ENCODE results near the gene RPL5. TPM values are rescaled to one million over a fixed set of nuclear protein-coding genes. Genes with fewer than 3 reads are reported as not detected.

The RPL5 gene
- polyA plus RNA-seq, 1 donor (not counting 4 experiments of a cell fraction or from before 2014, with no cell fraction given), result 2,236 TPM

DNA sequence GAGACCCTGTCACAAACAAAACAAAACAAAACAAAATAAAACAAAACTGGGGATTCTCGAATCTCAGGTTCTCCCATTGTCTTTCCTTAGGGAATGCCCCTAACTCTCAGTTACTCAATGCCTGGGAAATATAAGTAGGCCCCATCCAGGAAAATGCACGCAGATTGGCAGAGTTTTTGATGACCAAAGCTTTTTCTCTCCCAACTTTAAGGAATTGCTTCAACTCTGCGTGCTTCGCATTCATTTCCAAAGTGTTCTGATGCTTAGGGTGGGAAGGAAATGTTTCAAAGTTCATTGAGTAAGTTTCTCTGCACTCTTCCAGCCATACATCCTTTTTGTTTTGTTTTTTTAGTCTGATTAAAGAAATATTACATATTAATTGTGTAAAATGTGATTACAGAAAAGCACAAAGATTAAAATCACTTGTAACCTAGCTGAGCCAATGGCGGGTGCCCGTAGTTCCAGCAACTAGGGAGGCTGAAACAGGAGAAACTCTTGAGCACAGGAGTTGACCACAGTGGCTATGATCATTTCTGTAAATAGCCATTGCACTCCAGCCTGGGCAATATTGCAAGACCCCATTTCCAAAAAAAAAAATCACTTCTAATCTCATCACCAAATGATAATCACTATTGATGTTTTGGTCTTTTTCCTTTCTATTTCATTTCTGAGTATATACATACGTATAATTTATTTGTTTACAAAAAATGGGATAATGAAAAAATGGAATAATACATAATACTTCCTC, 28.5 kb upstream of the RPL5 start:
- Histone ChIP-seq H2AFZ (ENCODE audit: control insufficient read depth, low read length) (no peak overlapping the region), H3K27me3 (ENCODE audit: control insufficient read depth, extremely low read depth, insufficient read depth, low read length) (no peaks in the 10 kb centered on the region), H3K4me3 (ENCODE audit: control insufficient read depth in 2 of 3, extremely low read depth in 1 of 3, insufficient read depth in 2 of 3, low read depth in 1 of 3, low read length in 3 of 3) (no peak overlapping the region), H3K79me2 (ENCODE audit: control insufficient read depth, insufficient read depth, low read length) (no peaks in the 10 kb centered on the region), H3K9ac (ENCODE audit: control insufficient read depth, extremely low read depth, insufficient read depth, low read length) (no peak overlapping the region), H3K36me3 (ENCODE audit: control insufficient read depth in 2 of 2, extremely low read depth in 1 of 2, insufficient read depth in 2 of 2, low read length in 2 of 2) (no peaks in the 10 kb centered on the region), H4K20me1 (ENCODE audit: control insufficient read depth, extremely low read depth, insufficient read depth, low read length) (no peaks in the 10 kb centered on the region), H3K9me3 (ENCODE audit: control insufficient read depth, low read depth, low read length) (no peaks in the 10 kb centered on the region), H3K9me1 (ENCODE audit: control insufficient read depth, extremely low read depth, insufficient read depth, low read length) (no peaks in the 10 kb centered on the region), H3K27ac (ENCODE audit: control insufficient read depth, insufficient read depth, low read length) (no peak overlapping the region), H3K4me1 (ENCODE audit: control insufficient read depth, extremely low read depth, insufficient read depth, low read length) (peaks cover 18% of the 10 kb centered on the region), H3K4me2 (ENCODE audit: control insufficient read depth, extremely low read depth, insufficient read depth, low read depth, low read length) (no peak overlapping the region)
- TF ChIP-seq EZH2 (IDR thresholded peaks at IDR 0.05; ENCODE audit: low read length), result no peak
- TF ChIP-seq, protein P1, sequence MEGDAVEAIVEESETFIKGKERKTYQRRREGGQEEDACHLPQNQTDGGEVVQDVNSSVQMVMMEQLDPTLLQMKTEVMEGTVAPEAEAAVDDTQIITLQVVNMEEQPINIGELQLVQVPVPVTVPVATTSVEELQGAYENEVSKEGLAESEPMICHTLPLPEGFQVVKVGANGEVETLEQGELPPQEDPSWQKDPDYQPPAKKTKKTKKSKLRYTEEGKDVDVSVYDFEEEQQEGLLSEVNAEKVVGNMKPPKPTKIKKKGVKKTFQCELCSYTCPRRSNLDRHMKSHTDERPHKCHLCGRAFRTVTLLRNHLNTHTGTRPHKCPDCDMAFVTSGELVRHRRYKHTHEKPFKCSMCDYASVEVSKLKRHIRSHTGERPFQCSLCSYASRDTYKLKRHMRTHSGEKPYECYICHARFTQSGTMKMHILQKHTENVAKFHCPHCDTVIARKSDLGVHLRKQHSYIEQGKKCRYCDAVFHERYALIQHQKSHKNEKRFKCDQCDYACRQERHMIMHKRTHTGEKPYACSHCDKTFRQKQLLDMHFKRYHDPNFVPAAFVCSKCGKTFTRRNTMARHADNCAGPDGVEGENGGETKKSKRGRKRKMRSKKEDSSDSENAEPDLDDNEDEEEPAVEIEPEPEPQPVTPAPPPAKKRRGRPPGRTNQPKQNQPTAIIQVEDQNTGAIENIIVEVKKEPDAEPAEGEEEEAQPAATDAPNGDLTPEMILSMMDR (optimal IDR thresholded peaks at IDR 0.05 in 1 of 3, IDR thresholded peaks at IDR 0.05 in 1 of 3, conservative IDR thresholded peaks at IDR 0.05 in 1 of 3; ENCODE audit: extremely low read depth in 1 of 3, insufficient read depth in 2 of 3, low read length in 3 of 3), result no peak
- DNase-seq (ENCODE audit: low read depth, low spot score) (no peak), FAIRE-seq (no peak)
- dilution Hi-C loops (cut with MboI; ENCODE audit: extremely low pct_ligation_motif_present, low sequenced_read_pairs), result no loop called here

DNA sequence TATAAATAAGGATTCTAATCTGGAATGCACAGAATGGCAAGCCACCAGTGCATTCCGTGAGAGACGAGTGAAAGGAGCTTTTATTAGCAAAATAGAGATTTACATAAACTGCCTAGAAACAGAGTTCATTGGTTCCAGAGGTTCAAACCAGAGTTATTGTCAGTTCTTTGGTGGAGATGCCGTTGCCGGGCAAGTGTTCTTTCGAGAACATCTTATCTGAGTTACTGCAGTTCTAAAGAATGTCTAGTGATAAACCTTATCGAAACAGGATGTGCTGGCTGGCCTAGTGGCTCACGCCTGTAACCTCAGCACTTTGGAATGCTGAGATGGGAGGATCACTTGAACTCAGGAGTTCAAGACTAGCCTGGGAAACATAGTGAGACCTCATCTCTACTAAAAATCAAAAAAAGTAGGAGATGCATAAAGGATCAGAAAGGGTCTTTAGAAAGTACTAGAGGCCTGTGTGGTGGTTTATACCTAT, 27.1 kb upstream of the RPL5 start:
- dilution Hi-C loops (cut with MboI; ENCODE audit: extremely low pct_ligation_motif_present, low sequenced_read_pairs), result no loop called here
- FAIRE-seq (peak; percentile 98), DNase-seq (ENCODE audit: low read depth, low spot score) (peak; percentile 84)
- Histone ChIP-seq H3K9me1 (ENCODE audit: control insufficient read depth, extremely low read depth, insufficient read depth, low read length) (no peaks in the 10 kb centered on the region), H3K4me1 (ENCODE audit: control insufficient read depth, extremely low read depth, insufficient read depth, low read length) (peaks cover 27% of the 10 kb centered on the region), H3K9ac (ENCODE audit: control insufficient read depth, extremely low read depth, insufficient read depth, low read length) (peak overlapping the region; percentile 26), H3K4me2 (ENCODE audit: control insufficient read depth, extremely low read depth, insufficient read depth, low read depth, low read length) (peak overlapping the region; percentile 42), H3K27ac (ENCODE audit: control insufficient read depth, insufficient read depth, low read length) (peak overlapping the region; percentile 84), H3K9me3 (ENCODE audit: control insufficient read depth, low read depth, low read length) (no peaks in the 10 kb centered on the region), H3K36me3 (ENCODE audit: control insufficient read depth in 2 of 2, extremely low read depth in 1 of 2, insufficient read depth in 2 of 2, low read length in 2 of 2) (no peaks in the 10 kb centered on the region), H4K20me1 (ENCODE audit: control insufficient read depth, extremely low read depth, insufficient read depth, low read length) (no peaks in the 10 kb centered on the region), H3K4me3 (ENCODE audit: control insufficient read depth in 2 of 3, extremely low read depth in 1 of 3, insufficient read depth in 2 of 3, low read depth in 1 of 3, low read length in 3 of 3) (no peak overlapping the region), H3K27me3 (ENCODE audit: control insufficient read depth, extremely low read depth, insufficient read depth, low read length) (no peaks in the 10 kb centered on the region), H2AFZ (ENCODE audit: control insufficient read depth, low read length) (peak overlapping the region; percentile 2), H3K79me2 (ENCODE audit: control insufficient read depth, insufficient read depth, low read length) (no peaks in the 10 kb centered on the region)
- no peak for TF ChIP-seq EZH2 (IDR thresholded peaks at IDR 0.05; ENCODE audit: low read length)
- TF ChIP-seq, protein P1 (optimal IDR thresholded peaks at IDR 0.05 in 1 of 3, IDR thresholded peaks at IDR 0.05 in 1 of 3, conservative IDR thresholded peaks at IDR 0.05 in 1 of 3; ENCODE audit: extremely low read depth in 1 of 3, insufficient read depth in 2 of 3, low read length in 3 of 3), result no peak

All from keratinocyte (primary cell).